Fibroblast of lung (primary cell): ENCODE measurements around the gene APOM. TPM values are rescaled to one million over a fixed set of nuclear protein-coding genes. Genes with fewer than 3 reads are reported as not detected.

Experiments
- DNase-seq, 2 donors: peaks; one replicate each; pipeline versions ENCODE4 v3.0.0 to v3.0.0-alpha.2; 2010; ENCODE audit warnings: low read depth in 2 of 2
- H2AFZ ChIP-seq: 2 replicates; pipeline ENCODE4 v1.5.1; 2012; ENCODE audit warnings: low read length, control low read depth, inconsistent platforms
- H3K27ac ChIP-seq: 2 replicates; pipeline ENCODE4 v1.5.1; 2011; ENCODE audit warnings: low read length, control low read depth; ENCODE audit not compliant: insufficient read depth
- H3K27me3 ChIP-seq: 2 replicates; pipeline ENCODE4 v1.5.1; 2011; ENCODE audit warnings: mild to moderate bottlenecking, low read length; ENCODE audit not compliant: control insufficient read depth, insufficient read depth
- H3K36me3 ChIP-seq: 2 replicates; pipeline ENCODE4 v1.5.1; 2011; ENCODE audit warnings: low read length; ENCODE audit not compliant: control insufficient read depth, insufficient read depth
- H3K4me1 ChIP-seq: 2 replicates; pipeline ENCODE4 v1.5.1; 2011; ENCODE audit warnings: low read length; ENCODE audit not compliant: control insufficient read depth, insufficient read depth; ENCODE audit errors: extremely low read depth
- H3K4me2 ChIP-seq: 2 replicates; pipeline ENCODE4 v1.5.1; 2011; ENCODE audit warnings: low read length, control low read depth; ENCODE audit not compliant: insufficient read depth; ENCODE audit errors: extremely low read depth
- H3K4me3 ChIP-seq, 4 experiments: fragments of 200-600 bp in 1 of 4; sonication (generic) in 1 of 4; replicated peaks in 1 of 4; 2 replicates each; pipeline ENCODE4 v1.5.1; 2011 to 2016; ENCODE audit warnings: low read length in 4 of 4, low read depth in 3 of 4, mild to moderate bottlenecking in 3 of 4, control low read depth in 2 of 4, inconsistent platforms in 1 of 4, mixed read lengths in 1 of 4; ENCODE audit not compliant: insufficient read depth in 1 of 4; ENCODE audit errors: control extremely low read depth in 1 of 4
- H3K79me2 ChIP-seq: 2 replicates; pipeline ENCODE4 v1.5.1; 2012; ENCODE audit warnings: mild to moderate bottlenecking, low read length, inconsistent platforms; ENCODE audit not compliant: control insufficient read depth, insufficient read depth
- H3K9ac ChIP-seq: 2 replicates; pipeline ENCODE4 v1.5.1; 2011; ENCODE audit warnings: mild to moderate bottlenecking, low read length, control low read depth; ENCODE audit not compliant: insufficient read depth
- H3K9me3 ChIP-seq: 2 replicates; pipeline ENCODE4 v1.5.1; 2012; ENCODE audit warnings: low read depth, low read length; ENCODE audit not compliant: control insufficient read depth, insufficient read depth
- H4K20me1 ChIP-seq: 2 replicates; pipeline ENCODE4 v1.5.1; 2011; ENCODE audit warnings: low read length; ENCODE audit not compliant: control insufficient read depth, insufficient read depth; ENCODE audit errors: extremely low read depth
- CTCF ChIP-seq, 2 donors: IDR thresholded peaks in 1 of 2; conservative IDR thresholded peaks in 1 of 2; 1 replicate in 1 of 2; 2 replicates in 1 of 2; pipeline ENCODE4 v1.5.1; 2011 to 2012; ENCODE audit warnings: low read length in 2 of 2, control low read depth in 1 of 2, inconsistent platforms in 1 of 2, low read depth in 1 of 2, mild to moderate bottlenecking in 1 of 2
- EZH2 ChIP-seq: IDR thresholded peaks from 2 replicates; pipeline ENCODE4 v1.5.1; 2012; ENCODE audit warnings: low read length, control low read depth, mild to moderate bottlenecking; ENCODE audit errors: missing control alignments
- polyA plus RNA-seq, 2 donors: library from polyadenylated mRNA; depleted of rRNA in 1 of 2; stranded (reverse) in 1 of 2; unstranded in 1 of 2; fragments of >200 nt; gene quantifications; 2 replicates each; pipeline ENCODE4 v1.2.1, GENCODE V29; 2011 to 2012; ENCODE audit warnings: missing spikeins in 1 of 2
- total RNA-seq: library from RNA; depleted of rRNA; stranded (reverse); fragments of >200 nt; gene quantifications from 2 replicates; pipeline ENCODE4 v1.2.1, GENCODE V29; 2014

Gene APOM
- total and polyA plus RNA-seq, 2 donors (not counting 1 experiment from before 2014, with no cell fraction given) = 0.99 to 3.9 TPM

GRCh38 chr6:31620586-31621319 lies 34.9 kb upstream of the APOM start, which contains the start of gene PRRC2A:
TSS of gene PRRC2A (plus strand) at chr6:31620715. CDS start at chr6:31622790, 2,075 bp downstream.
- DNase-seq = peak in 1 of 2 donors; percentile 68
- H3K79me2 ChIP-seq = peaks cover 46% of the 10 kb centered on the region
- no peak for TF ChIP-seq CTCF (conservative IDR thresholded peaks at IDR 0.05 in 1 of 2, IDR thresholded peaks at IDR 0.05 in 1 of 2; ENCODE audit: low read depth in 1 of 2, low read length in 2 of 2)
- TF ChIP-seq EZH2 = no peak
- peak within 1 kb of the TSS; percentile 100 for H3K27ac ChIP-seq
- peaks cover 16% of the 10 kb centered on the region for H3K36me3 ChIP-seq
- H3K27me3 ChIP-seq = no peaks in the 10 kb centered on the region
- H3K4me3 ChIP-seq = peak within 1 kb of the TSS; percentile 81 to 99 (median 92)
- no peaks in the 10 kb centered on the region for H4K20me1 ChIP-seq
- H2AFZ ChIP-seq = peak within 1 kb of the TSS; percentile 91
- peaks cover 2% of the 10 kb centered on the region for H3K4me1 ChIP-seq
- H3K4me2 ChIP-seq = peak within 1 kb of the TSS; percentile 99
- H3K9me3 ChIP-seq = no peaks in the 10 kb centered on the region
- peak within 1 kb of the TSS; percentile 95 for H3K9ac ChIP-seq

GRCh38 chr6:31621320-31621939 lies 34.3 kb upstream of the APOM start:
- no peaks in the 10 kb centered on the region for H3K27me3 ChIP-seq
- no peaks in the 10 kb centered on the region for H3K9me3 ChIP-seq
- peaks cover 19% of the 10 kb centered on the region for H3K36me3 ChIP-seq
- no peaks in the 10 kb centered on the region for H4K20me1 ChIP-seq
- peaks cover 51% of the 10 kb centered on the region for H3K79me2 ChIP-seq
- H3K4me2 ChIP-seq = peak overlapping the region; percentile 99
- DNase-seq = no peak
- H3K9ac ChIP-seq = peak overlapping the region; percentile 95
- no peak overlapping the region for H2AFZ ChIP-seq
- H3K4me1 ChIP-seq = peaks cover 2% of the 10 kb centered on the region
- peak overlapping the region; percentile 100 for H3K27ac ChIP-seq
- peak overlapping the region; percentile 75 to 99 (median 92) for H3K4me3 ChIP-seq
- TF ChIP-seq CTCF (conservative IDR thresholded peaks at IDR 0.05 in 1 of 2, IDR thresholded peaks at IDR 0.05 in 1 of 2; ENCODE audit: low read depth in 1 of 2, low read length in 2 of 2) (no peak), EZH2 (no peak)

- H3K4me1 ChIP-seq = peaks cover 2% of the 10 kb centered on the region
- H3K27ac ChIP-seq = peak overlapping the region; percentile 100
- peaks cover 21% of the 10 kb centered on the region for H3K36me3 ChIP-seq
- H4K20me1 ChIP-seq = no peaks in the 10 kb centered on the region
- no peaks in the 10 kb centered on the region for H3K27me3 ChIP-seq
- no peak for DNase-seq
- peak overlapping the region; percentile 75 to 99 (median 92) for H3K4me3 ChIP-seq
- peaks cover 51% of the 10 kb centered on the region for H3K79me2 ChIP-seq
- H3K9ac ChIP-seq = peak overlapping the region; percentile 95
- H3K9me3 ChIP-seq = no peaks in the 10 kb centered on the region
- H2AFZ ChIP-seq = no peak overlapping the region
- H3K4me2 ChIP-seq = peak overlapping the region; percentile 99
- no peak for TF ChIP-seq EZH2
- no peak for TF ChIP-seq CTCF (conservative IDR thresholded peaks at IDR 0.05 in 1 of 2, IDR thresholded peaks at IDR 0.05 in 1 of 2; ENCODE audit: low read depth in 1 of 2, low read length in 2 of 2)
Observed at GRCh38 chr6:31621991-31622390, 33.7 kb upstream of the APOM start.
